GM18951 (cell line): Measurements from ENCODE around the gene APLNR.

Experiments used
- POLR2A ChIP-seq: IDR thresholded peaks from 4 replicates; pipeline ENCODE4 v1.6.1; 2011; ENCODE audit warnings: mild to moderate bottlenecking; ENCODE audit not compliant: insufficient read length, insufficient read depth; ENCODE audit errors: extremely low read depth
- in situ Hi-C: fragments of 300-500 bp; cut with MboI; formaldehyde crosslinking; loops from one replicate; pipeline ENCODE4 v1.12.0; 2022; ENCODE audit warnings: low sequenced_read_pairs, mixed read lengths, inconsistent platforms; ENCODE audit not compliant: unreplicated experiment

Gene APLNR

DNA sequence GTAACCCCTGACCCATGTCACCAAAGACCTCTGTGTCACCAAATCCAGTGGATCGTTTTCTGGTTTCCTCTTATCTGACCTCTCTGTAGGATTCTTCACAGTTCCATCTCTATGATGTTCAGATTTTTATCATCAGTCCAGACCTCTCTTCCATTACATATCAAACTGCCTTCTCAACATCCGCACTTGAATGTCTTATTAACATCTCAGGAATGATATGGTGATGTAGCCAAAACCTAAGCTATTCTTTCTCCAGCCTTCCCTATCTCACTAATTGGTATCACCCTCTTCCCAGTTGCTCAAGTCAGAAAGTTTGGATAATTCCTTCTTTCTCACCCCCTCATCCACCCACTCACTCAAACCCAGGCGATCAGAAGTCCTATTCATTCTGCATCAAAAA, 13.4 kb downstream of the APLNR start:
- in situ Hi-C loops: no loop called here

GRCh38 chr11:57222239-57222638, 14.8 kb downstream of the APLNR start:
- TF ChIP-seq POLR2A: no peak
- in situ Hi-C loops: no loop called here

More for the DNA sequence above, 13.4 kb downstream of the APLNR start:
- no peak for TF ChIP-seq POLR2A

GRCh38 chr11:57219021-57219627, 17.9 kb downstream of the APLNR start:
- no peak for TF ChIP-seq POLR2A
- in situ Hi-C loops: no loop called here

DNA sequence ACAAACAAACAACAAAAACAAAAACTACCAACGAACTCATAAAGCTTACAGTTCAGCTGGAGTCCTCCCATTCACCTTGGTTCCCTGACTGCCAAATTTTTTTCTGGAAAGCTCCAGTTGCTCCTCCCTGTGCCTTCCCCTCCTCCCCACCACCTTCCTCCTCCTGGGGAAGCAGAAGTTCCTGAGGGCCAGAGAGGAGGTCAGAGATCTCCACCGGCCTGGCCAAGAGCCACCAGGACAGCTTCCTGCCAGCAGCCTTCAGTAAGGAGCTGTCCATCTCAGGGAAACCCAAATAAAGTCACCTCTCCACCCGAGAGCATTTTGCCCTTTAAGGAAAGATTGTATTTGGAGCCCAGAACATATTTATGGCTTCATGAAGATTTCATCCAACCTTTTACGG, 20.0 kb downstream of the APLNR start:
- in situ Hi-C loops: no loop called here
- TF ChIP-seq POLR2A: no peak

DNA sequence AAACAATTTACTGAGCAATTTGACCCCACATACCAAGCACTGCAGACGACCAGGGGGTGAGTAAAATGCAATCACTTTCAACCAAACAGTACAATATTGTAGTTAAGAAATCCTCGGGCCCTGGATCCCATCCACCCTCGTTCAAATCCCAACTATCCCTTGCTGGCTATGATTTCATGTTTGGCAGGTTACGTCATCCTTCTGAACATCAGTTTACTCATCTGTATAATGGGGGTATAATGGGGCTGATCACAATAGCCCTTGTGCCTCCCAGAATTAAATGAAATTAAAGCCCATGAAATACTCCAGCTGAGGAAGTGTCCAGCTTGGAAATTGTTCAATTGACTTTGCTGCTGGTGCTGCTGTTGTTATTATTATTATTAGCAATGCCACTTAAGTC, 20.6 kb downstream of the APLNR start:
- in situ Hi-C loops: no loop called here
- TF ChIP-seq POLR2A: no peak

- in situ Hi-C loops: no loop called here
- no peak for TF ChIP-seq POLR2A
These were observed 22.6 kb downstream of the APLNR start for GRCh38 chr11:57214494-57214893.

GRCh38 chr11:57214098-57214417, 23.0 kb downstream of the APLNR start:
- in situ Hi-C loops: no loop called here

DNA sequence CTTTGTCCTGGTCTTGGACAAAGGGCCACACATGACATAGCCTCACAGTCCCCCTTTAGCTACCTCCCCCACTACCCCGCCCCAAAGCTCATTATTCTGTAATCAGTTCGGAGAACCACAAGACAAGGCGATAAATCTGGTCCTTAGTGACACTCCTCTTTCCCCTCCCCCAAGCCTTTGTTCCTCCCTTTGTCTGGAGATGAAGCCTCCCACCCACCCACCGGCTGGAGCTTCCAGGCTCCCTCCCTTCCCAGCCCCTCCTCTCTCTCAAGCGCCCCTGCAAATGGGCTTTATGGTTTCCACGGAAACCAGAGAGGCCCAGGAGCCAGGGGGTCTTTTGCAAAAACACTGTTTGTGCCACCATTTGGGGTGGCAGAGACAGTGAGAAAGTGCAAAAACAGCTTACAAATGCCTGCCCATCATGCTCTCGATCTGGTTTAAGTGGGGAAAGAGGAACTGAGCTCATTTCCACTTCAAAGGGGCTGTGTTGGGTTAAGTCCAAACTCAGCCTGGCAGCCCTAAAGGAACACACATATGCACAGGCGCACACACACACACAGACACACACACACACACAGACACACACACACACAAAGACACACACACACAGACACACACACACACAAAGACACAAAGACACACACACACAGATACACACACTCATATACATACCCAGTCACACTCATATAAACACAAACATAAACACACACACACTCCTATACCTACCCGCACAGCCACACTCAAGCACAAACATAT, 23.5 kb downstream of the APLNR start:
- in situ Hi-C loops: no loop called here
- no peak for TF ChIP-seq POLR2A

More at GRCh38 chr11:57214098-57214417, 23.0 kb downstream of the APLNR start:
- TF ChIP-seq POLR2A: no peak

DNA sequence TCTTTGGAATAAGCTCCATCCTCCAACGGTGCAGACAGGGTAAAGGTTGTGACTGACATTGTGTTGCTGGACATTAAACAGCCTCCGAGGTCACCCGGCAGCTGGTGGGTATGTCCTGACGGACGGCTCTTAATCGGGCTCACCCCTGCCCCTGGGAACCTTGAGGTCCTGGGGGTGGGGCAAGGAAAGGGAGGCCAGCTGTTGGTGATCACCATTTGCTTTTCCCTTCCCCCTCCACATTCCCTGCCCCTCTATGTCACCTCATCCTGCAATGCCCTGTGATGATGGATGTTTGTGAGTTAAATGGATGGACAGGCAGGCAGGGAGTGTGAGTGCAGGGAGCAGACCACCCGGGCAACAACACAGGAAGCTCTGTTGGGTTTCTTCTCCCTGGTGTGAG, 26.3 kb downstream of the APLNR start:
- TF ChIP-seq POLR2A: no peak
- in situ Hi-C loops: no loop called here

DNA sequence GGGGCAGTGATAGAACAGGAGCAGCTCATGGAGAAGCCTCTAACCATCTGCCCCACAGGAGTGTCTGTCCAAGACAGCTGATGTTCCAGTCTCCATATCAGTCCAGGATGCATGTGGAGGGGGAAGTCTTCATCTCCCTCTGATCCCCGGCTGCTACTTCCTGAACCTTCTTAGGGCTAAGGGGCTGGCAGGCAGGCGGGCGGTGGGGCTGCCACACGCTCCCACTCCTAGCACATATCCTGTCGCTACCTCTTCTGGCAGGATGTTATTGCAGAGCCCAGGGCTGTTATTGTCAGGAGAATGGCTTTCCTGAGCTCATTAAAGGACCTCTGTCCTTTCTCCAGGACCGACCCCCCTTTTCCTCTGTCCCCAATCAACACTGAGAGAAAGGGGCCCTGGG, 29.9 kb downstream of the APLNR start:
- TF ChIP-seq POLR2A: no peak
- in situ Hi-C loops: no loop called here

DNA sequence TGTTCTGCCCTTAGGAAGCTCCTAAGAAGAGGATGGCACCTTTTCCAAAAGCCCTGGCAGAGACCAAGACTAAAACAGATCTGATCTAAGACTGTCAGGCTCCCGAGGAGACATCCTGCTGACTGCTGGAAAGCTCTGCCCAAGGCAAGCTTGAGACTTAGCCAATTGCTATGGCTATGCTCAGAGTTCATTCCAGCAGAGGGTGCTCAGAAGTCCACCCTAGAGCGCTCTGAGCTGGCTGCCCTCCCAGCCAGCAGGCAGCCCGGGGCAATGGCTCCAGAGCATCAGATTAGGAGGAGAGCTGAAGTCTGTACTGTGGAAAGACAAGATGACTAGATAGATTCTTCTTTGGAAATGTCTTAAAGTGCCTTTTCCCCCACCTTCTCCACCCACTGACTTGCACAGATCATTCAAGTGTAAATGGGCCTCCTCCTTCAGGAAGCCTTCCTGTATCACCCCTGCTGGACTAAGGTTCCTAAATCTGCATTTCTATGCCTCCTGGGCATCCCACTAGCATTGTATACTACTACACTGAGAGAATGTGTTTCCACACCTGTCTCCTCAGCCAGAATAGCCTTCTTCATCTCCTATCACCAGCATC, 31.9 kb downstream of the APLNR start:
- in situ Hi-C loops: no loop called here
- no peak for TF ChIP-seq POLR2A

DNA sequence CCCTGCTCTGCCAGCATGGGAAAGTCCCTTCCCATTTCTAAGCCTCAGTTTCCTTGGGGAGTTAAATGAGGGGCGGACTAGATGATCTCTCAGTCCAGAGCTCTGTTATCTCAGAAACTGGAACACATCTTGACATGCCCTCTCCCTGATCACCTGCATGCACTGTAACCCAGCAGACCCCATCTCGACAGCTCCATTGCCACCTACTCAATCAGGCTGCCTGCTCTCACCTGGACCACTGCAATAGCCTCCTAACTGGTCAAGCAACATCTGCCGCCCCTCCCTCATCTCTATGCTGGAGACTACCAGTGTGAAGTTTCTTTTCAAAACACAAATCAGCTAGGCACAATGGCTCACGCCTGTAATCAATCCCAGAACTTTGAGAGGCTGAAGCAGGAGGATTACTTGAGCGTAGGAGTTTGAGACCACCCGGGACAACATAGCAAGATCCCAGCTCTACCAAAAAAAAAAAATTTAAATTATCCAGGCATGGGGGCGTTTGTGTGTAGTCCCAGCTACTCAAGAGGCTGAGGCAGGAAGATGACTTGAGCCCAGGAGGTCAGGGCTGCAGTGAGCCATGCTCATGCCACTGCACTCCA, 33.1 kb downstream of the APLNR start:
- TF ChIP-seq POLR2A: no peak
- in situ Hi-C loops: no loop called here

DNA sequence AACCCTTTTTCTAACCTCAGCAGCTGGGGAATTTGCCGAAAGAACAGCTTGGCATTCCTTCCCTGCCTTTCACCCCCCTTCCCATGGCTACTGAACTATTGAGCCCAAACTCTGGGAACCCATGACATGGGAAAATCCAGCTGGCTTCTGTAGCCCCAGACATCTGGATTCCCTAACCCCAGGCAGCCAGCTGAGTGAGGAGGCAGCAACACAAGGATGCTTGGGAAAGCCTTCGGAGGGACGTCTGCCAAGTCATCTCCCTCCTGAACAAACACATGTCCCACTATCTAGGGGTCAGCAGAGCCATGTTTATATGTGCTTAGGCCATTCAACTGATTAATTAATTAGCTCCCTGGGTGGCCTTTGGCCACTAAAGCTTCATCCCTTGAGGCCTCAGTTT, 33.7 kb downstream of the APLNR start:
- no peak for TF ChIP-seq POLR2A
- in situ Hi-C loops: no loop called here

DNA sequence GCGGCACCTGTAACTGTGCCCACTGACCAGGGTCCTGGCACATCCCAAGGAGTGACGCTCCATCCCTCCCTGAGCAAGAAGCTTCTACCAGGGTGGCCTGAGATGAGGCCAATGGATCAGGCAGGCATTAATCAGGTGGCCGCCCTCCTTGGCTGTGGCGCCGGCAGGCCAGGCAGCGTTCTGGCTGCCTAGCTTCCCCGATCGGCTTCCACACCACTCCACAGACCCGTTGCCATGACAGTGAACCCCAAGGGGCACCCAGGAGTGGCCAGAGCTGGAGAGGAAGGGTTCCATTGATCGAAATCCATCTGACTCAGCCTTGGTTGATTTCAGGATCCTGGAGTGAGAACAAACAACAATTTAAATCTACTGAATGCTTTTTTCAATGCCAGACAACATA, 34.8 kb downstream of the APLNR start:
- in situ Hi-C loops: no loop called here
- TF ChIP-seq POLR2A: no peak
